Panc1 (cell line): Measurements from ENCODE around the gene LIPK.
"Not testable (repeated sequence)": the region's sequence is repeated elsewhere in the genome, so short reads cannot be mapped to it uniquely, and the experiment has no call there.

Experiments used
- POLR2AphosphoS5 ChIP-seq: IDR thresholded peaks from 2 replicates; pipeline ENCODE4 v1.6.1; 2012; ENCODE audit warnings: mild to moderate bottlenecking, low read depth, low read length, moderate library complexity
- SIN3A ChIP-seq: IDR thresholded peaks from 2 replicates; pipeline ENCODE4 v1.6.1; 2012; ENCODE audit warnings: low read depth, mild to moderate bottlenecking, low read length, moderate library complexity, borderline replicate concordance; ENCODE audit not compliant: insufficient read depth
- TF ChIP-seq, protein P1 (sequence below), 2 experiments: IDR thresholded peaks; 2 replicates each; pipeline ENCODE4 v1.6.1; 2011 to 2012; ENCODE audit warnings: low read depth in 2 of 2, control low read depth in 1 of 2, low read length in 1 of 2, mild to moderate bottlenecking in 1 of 2, moderate library complexity in 1 of 2; ENCODE audit not compliant: insufficient read depth in 1 of 2
- TF ChIP-seq, protein P2 (sequence below): fragments of 450-650 bp; IDR thresholded peaks from 2 replicates; pipeline ENCODE4 v1.5.1; 2017; ENCODE audit warnings: mild to moderate bottlenecking

DNA sequence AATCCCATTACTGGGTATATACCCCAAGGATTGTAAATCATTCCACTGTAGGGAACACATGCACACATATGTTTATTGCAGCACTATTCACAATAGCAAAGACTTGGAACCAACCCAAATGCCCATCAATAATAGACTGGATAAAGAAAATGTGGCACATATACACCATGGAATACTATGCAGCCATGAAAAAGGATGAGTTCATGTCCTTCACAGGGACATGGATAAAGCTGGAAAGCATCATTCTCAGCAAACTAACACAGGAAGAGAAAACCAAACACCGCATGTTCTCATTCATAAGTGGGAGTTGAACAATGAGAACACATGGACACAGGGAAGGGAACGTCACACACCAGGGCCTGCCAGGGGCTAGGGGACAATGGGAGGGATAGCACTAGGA lies 42.9 kb upstream of the LIPK start:
- TF ChIP-seq, protein P1, sequence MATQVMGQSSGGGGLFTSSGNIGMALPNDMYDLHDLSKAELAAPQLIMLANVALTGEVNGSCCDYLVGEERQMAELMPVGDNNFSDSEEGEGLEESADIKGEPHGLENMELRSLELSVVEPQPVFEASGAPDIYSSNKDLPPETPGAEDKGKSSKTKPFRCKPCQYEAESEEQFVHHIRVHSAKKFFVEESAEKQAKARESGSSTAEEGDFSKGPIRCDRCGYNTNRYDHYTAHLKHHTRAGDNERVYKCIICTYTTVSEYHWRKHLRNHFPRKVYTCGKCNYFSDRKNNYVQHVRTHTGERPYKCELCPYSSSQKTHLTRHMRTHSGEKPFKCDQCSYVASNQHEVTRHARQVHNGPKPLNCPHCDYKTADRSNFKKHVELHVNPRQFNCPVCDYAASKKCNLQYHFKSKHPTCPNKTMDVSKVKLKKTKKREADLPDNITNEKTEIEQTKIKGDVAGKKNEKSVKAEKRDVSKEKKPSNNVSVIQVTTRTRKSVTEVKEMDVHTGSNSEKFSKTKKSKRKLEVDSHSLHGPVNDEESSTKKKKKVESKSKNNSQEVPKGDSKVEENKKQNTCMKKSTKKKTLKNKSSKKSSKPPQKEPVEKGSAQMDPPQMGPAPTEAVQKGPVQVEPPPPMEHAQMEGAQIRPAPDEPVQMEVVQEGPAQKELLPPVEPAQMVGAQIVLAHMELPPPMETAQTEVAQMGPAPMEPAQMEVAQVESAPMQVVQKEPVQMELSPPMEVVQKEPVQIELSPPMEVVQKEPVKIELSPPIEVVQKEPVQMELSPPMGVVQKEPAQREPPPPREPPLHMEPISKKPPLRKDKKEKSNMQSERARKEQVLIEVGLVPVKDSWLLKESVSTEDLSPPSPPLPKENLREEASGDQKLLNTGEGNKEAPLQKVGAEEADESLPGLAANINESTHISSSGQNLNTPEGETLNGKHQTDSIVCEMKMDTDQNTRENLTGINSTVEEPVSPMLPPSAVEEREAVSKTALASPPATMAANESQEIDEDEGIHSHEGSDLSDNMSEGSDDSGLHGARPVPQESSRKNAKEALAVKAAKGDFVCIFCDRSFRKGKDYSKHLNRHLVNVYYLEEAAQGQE (IDR thresholded peaks at IDR 0.05; ENCODE audit: insufficient read depth in 1 of 2, low read depth in 2 of 2, low read length in 1 of 2) = not testable (repeated sequence)
- TF ChIP-seq, protein P2, sequence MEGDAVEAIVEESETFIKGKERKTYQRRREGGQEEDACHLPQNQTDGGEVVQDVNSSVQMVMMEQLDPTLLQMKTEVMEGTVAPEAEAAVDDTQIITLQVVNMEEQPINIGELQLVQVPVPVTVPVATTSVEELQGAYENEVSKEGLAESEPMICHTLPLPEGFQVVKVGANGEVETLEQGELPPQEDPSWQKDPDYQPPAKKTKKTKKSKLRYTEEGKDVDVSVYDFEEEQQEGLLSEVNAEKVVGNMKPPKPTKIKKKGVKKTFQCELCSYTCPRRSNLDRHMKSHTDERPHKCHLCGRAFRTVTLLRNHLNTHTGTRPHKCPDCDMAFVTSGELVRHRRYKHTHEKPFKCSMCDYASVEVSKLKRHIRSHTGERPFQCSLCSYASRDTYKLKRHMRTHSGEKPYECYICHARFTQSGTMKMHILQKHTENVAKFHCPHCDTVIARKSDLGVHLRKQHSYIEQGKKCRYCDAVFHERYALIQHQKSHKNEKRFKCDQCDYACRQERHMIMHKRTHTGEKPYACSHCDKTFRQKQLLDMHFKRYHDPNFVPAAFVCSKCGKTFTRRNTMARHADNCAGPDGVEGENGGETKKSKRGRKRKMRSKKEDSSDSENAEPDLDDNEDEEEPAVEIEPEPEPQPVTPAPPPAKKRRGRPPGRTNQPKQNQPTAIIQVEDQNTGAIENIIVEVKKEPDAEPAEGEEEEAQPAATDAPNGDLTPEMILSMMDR = not testable (repeated sequence)
- not testable (repeated sequence) for TF ChIP-seq SIN3A, POLR2AphosphoS5
